ENCODE results near the gene TUB.

The TUB gene

GRCh38 chr11:8071616-8072581, 9.1 kb upstream of the TUB start:
- no peak for TF ChIP-seq CTCF (IDR thresholded peaks at IDR 0.05; ENCODE audit: poor library complexity, severe bottlenecking)
- ATAC-seq (ENCODE audit: low read depth) (no peak), DNase-seq (ENCODE audit: low spot score) (no peak)
- H3K9me3 ChIP-seq (ENCODE audit: severe bottlenecking), result no peaks in the 10 kb centered on the region
- no peaks in the 10 kb centered on the region for H3K36me3 ChIP-seq (ENCODE audit: low read depth)
- no peak overlapping the region for H3K27ac ChIP-seq (ENCODE audit: poor library complexity, severe bottlenecking)
- H3K4me3 ChIP-seq (ENCODE audit: severe bottlenecking), result no peak overlapping the region
- H3K4me1 ChIP-seq (ENCODE audit: insufficient read depth, poor library complexity, severe bottlenecking), result peaks cover 8% of the 10 kb centered on the region
- H3K27me3 ChIP-seq (ENCODE audit: insufficient read depth, poor library complexity, severe bottlenecking), result no peaks in the 10 kb centered on the region

GRCh38 chr11:8075119-8075726, 5.8 kb upstream of the TUB start:
- Histone ChIP-seq H3K4me1 (ENCODE audit: insufficient read depth, poor library complexity, severe bottlenecking) (no peaks in the 10 kb centered on the region), H3K9me3 (ENCODE audit: severe bottlenecking) (no peaks in the 10 kb centered on the region), H3K27me3 (ENCODE audit: insufficient read depth, poor library complexity, severe bottlenecking) (no peaks in the 10 kb centered on the region), H3K36me3 (ENCODE audit: low read depth) (no peaks in the 10 kb centered on the region), H3K27ac (ENCODE audit: poor library complexity, severe bottlenecking) (no peak overlapping the region), H3K4me3 (ENCODE audit: severe bottlenecking) (no peak overlapping the region)
- ATAC-seq (ENCODE audit: low read depth), result 0 out of 3 replicates have a peak, but pooled peaks have one; percentile 50
- no peak for DNase-seq (ENCODE audit: low spot score)
- TF ChIP-seq CTCF (IDR thresholded peaks at IDR 0.05; ENCODE audit: poor library complexity, severe bottlenecking), result no peak

- DNase-seq (ENCODE audit: low spot score), result no peak
- H3K27me3 ChIP-seq (ENCODE audit: insufficient read depth, poor library complexity, severe bottlenecking), result no peaks in the 10 kb centered on the region
- no peak overlapping the region for H3K4me3 ChIP-seq (ENCODE audit: severe bottlenecking)
- no peak overlapping the region for H3K27ac ChIP-seq (ENCODE audit: poor library complexity, severe bottlenecking)
- no peak for ATAC-seq (ENCODE audit: low read depth)
- no peaks in the 10 kb centered on the region for H3K9me3 ChIP-seq (ENCODE audit: severe bottlenecking)
- TF ChIP-seq CTCF (IDR thresholded peaks at IDR 0.05; ENCODE audit: poor library complexity, severe bottlenecking), result no peak
- H3K36me3 ChIP-seq (ENCODE audit: low read depth), result no peaks in the 10 kb centered on the region
- H3K4me1 ChIP-seq (ENCODE audit: insufficient read depth, poor library complexity, severe bottlenecking), result no peaks in the 10 kb centered on the region
Measured at GRCh38 chr11:8079111-8079675, 1.8 kb upstream of the TUB start.

- ATAC-seq (ENCODE audit: low read depth) (no peak), DNase-seq (ENCODE audit: low spot score) (no peak)
- Histone ChIP-seq H3K27ac (ENCODE audit: poor library complexity, severe bottlenecking) (no peak overlapping the region), H3K36me3 (ENCODE audit: low read depth) (no peaks in the 10 kb centered on the region), H3K4me3 (ENCODE audit: severe bottlenecking) (no peak overlapping the region), H3K9me3 (ENCODE audit: severe bottlenecking) (no peaks in the 10 kb centered on the region), H3K4me1 (ENCODE audit: insufficient read depth, poor library complexity, severe bottlenecking) (no peaks in the 10 kb centered on the region), H3K27me3 (ENCODE audit: insufficient read depth, poor library complexity, severe bottlenecking) (no peaks in the 10 kb centered on the region)
- no peak for TF ChIP-seq CTCF (IDR thresholded peaks at IDR 0.05; ENCODE audit: poor library complexity, severe bottlenecking)
Measured at GRCh38 chr11:8080069-8080670, 841 bp upstream of the TUB start.

All from RWPE2 (cell line).